ENCODE results near the gene ZNF764. TPM values are rescaled to one million over a fixed set of nuclear protein-coding genes. Genes with fewer than 3 reads are reported as not detected.

ZNF764 gene

Small RNA genes lying within 50 kb of the gene (small RNA-seq; reads per million reads assigned to genes)
- gene AC093249.4 (ENCODE audit: low read depth): not detected
- gene MIR4518 (ENCODE audit: low read depth): not detected

Measured in mesenchymal stem cell (in vitro differentiated cells and primary cell).